Heart right ventricle (tissue), 16 donors: ENCODE results near the gene PGAM4. TPM values are rescaled to one million over a fixed set of nuclear protein-coding genes. Genes with fewer than 3 reads are reported as not detected.
"Not testable (repeated sequence)": the region's sequence is repeated elsewhere in the genome, so short reads cannot be mapped to it uniquely, and the experiment has no call there.

Experiments
- ATAC-seq, 8 donors: fragments of 200-7000 bp; cut with Tn5 transposase; one replicate each; pipeline ENCODE4 v1.9.1; 2020; ENCODE audit warnings: mild to moderate bottlenecking in 8 of 8, moderate library complexity in 8 of 8, moderate number of reproducible peaks in 1 of 8
- DNase-seq, 2 donors: peaks; one replicate each; pipeline ENCODE4 v3.0.0-alpha.2; 2020
- H3K27ac ChIP-seq, 10 donors: fragments of 200-600 bp; sonication (generic) in 2 of 10; one replicate each; pipeline versions ENCODE4 v1.5.0 to v1.8.0; 2020 to 2022; ENCODE audit warnings: mild to moderate bottlenecking in 3 of 10
- H3K27me3 ChIP-seq, 7 donors: fragments of 200-600 bp; one replicate each; pipeline ENCODE4 v1.8.0; 2021 to 2022; ENCODE audit warnings: mild to moderate bottlenecking in 2 of 7
- H3K36me3 ChIP-seq, 9 donors: fragments of 200-600 bp; sonication (generic) in 1 of 9; one replicate each; pipeline versions ENCODE4 v1.5.0 to v1.8.0; 2020 to 2022; ENCODE audit warnings: mild to moderate bottlenecking in 2 of 9
- H3K4me1 ChIP-seq, 9 donors: fragments of 200-600 bp; sonication (generic) in 1 of 9; one replicate each; pipeline versions ENCODE4 v1.5.0 to v1.8.0; 2020 to 2022; ENCODE audit warnings: mild to moderate bottlenecking in 4 of 9
- H3K4me3 ChIP-seq, 10 donors: fragments of 200-600 bp; sonication (generic) in 2 of 10; one replicate each; pipeline versions ENCODE4 v1.5.0 to v1.8.0; 2020 to 2022; ENCODE audit warnings: mild to moderate bottlenecking in 7 of 10, moderate library complexity in 2 of 10
- H3K9me3 ChIP-seq, 11 donors: fragments of 200-600 bp in 10 of 11; sonication (generic) in 2 of 11; one replicate each; pipeline versions ENCODE4 v1.5.0 to v1.8.0; 2013 to 2022; ENCODE audit warnings: mild to moderate bottlenecking in 2 of 11, control low read depth in 1 of 11, moderate library complexity in 1 of 11
- WGBS, 2 donors: extraction: QIAGEN DNeasy Blood & Tissue Kit; methylation state at CpG; one replicate each; pipeline ENCODE4 v1.1.7; 2013; ENCODE audit warnings: inconsistent platforms in 1 of 2; 5-methylcytosine and 5-hydroxymethylcytosine counted together
- intact Hi-C, 10 donors: fragments of 100-400 bp; cut with DNase I; formaldehyde crosslinking; loops; one replicate each; pipeline versions ENCODE4 v1.11.1 to v1.14.2; 2022
- polyA plus RNA-seq, 2 donors: library from polyadenylated mRNA; stranded (reverse); fragments of 200-250 nt; gene quantifications; one replicate each; pipeline ENCODE4 v1.2.3, GENCODE V29; 2013
- total RNA-seq, 10 donors: library from RNA; stranded (reverse); fragmentation: NEBNext Ultra II Directional in 3 of 10; extraction: Animal tissue kit (Norgen Biotek cat#: 25700) in 3 of 10; gene quantifications; one replicate each; pipeline versions ENCODE4 v1.2.1 to v1.2.4, GENCODE V29; 2021 to 2023
- TF ChIP-seq, protein P1 (sequence below), 9 donors: fragments of 200-600 bp; sonication (generic) in 2 of 9; IDR thresholded peaks; one replicate each; pipeline versions ENCODE4 v1.5.0 to v1.8.0; 2021 to 2022; ENCODE audit warnings: antibody characterized with exemption in 9 of 9, mild to moderate bottlenecking in 5 of 9, moderate library complexity in 1 of 9
- donor health status: Arrhythmogenic right ventricular cardiomyopathy.
- donor health status: ischemic (EF 13 %, LVEDD 7.1; RV severe dilation, severe dysfunction).
- donor health status: healthy with polysubstance abuse.
- donor health status: DM: no; HTN: yes; CAD: no.
- donor health status: DM: no; HTN: no; CAD: no.
- donor health status: ischemic (EF 25% LVEDD 6.9; RV normal size, moderate dysfunction).
- donor health status: ischemic (EF 25% LVEDD 5.7; RV mildly dilated, moderate dysfunction).
- donor health status: healthy.
- donor health status: DM: yes; HTN: yes; CAD: no.
- donor health status: Ischemic cardiomyopathy.
- donor health status: ischemic (EF 35%, LVEDD 5.7; RV mildly dilated, moderate dysfunction).
- donor health status: nonischemic (EF 11% LVEDD 7.7; RV severe dilation, severe dysfunction).
- donor health status: DM: yes; HTN: yes; CAD: no.
- donor health status: PGD.
- donor health status: ischemic (EF 29% LVEDD 5.4; RV normal size, mild dysfunction).
- donor health status: nonischemic (EF 23%, LVEDD 6.1; RV moderate dilation, normal function).

Gene PGAM4
- total and polyA plus RNA-seq, 12 donors, result not detected

DNA sequence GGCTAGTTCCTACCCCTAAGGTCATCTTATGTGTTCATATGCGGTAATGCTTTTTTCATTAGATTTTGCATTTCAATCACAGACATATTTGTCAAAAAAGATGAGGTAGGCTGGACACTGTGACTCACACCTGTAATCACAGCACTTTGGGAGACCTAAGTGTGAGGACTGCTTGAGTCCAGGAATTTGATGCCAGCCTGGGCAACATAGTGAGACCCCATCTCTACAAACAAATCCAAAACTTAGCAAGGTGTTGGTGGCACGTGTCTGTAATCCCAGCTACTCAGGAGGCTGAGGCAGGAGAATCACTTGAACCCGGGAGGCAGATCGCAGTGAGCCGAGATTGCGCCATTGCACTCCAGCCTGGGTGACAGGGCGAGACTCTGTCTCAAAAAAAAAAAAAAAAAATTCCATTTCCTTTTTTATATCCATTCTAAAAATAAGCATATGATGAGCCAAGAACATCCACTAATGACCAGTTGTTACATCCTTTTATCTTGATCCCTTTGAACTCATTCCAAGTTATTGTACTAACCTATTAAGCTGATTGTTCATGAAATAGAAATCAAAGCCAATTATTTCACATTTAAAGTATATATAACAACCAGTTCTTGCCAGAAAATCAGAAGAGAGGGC, 23.4 kb downstream of the PGAM4 start:
- H3K9me3 ChIP-seq, result no peaks in the 10 kb centered on the region
- H3K36me3 ChIP-seq, result no peaks in the 10 kb centered on the region
- intact Hi-C loops, result no loop called here
- no peak for ATAC-seq
- H3K27me3 ChIP-seq, result no peaks in the 10 kb centered on the region
- H3K27ac ChIP-seq, result no peak overlapping the region
- TF ChIP-seq, protein P1, sequence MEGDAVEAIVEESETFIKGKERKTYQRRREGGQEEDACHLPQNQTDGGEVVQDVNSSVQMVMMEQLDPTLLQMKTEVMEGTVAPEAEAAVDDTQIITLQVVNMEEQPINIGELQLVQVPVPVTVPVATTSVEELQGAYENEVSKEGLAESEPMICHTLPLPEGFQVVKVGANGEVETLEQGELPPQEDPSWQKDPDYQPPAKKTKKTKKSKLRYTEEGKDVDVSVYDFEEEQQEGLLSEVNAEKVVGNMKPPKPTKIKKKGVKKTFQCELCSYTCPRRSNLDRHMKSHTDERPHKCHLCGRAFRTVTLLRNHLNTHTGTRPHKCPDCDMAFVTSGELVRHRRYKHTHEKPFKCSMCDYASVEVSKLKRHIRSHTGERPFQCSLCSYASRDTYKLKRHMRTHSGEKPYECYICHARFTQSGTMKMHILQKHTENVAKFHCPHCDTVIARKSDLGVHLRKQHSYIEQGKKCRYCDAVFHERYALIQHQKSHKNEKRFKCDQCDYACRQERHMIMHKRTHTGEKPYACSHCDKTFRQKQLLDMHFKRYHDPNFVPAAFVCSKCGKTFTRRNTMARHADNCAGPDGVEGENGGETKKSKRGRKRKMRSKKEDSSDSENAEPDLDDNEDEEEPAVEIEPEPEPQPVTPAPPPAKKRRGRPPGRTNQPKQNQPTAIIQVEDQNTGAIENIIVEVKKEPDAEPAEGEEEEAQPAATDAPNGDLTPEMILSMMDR (IDR thresholded peaks at IDR 0.05), result no peak
- peaks cover 0 to 9% (median 0%) of the 10 kb centered on the region in 9 donors for H3K4me1 ChIP-seq
- no peak for DNase-seq
- WGBS, 2 donors, result 68 to 82% methylated on average over 7 of the region's 7 CpGs
- H3K4me3 ChIP-seq, result no peak overlapping the region

DNA sequence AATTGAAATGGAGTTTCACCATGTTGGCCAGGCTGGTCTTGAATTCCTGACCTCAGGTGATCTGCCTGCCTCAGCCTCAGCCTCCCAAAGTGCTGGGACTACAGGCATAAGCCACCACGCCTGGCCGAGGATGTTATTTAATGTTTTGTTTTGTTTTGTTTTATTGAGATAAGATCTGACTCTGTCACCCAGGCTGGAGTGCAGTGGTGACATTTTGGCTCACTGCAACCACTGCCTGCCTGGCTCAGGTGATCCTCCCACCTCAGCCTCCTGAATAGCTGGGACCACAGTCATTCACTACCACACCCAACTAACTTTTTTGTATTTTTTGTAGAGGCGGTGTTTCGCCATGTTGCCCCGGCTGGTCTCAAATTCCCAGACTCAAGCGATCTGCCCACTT, 24.4 kb downstream of the PGAM4 start:
- H3K36me3 ChIP-seq, H3K27ac ChIP-seq, ATAC-seq, H3K27me3 ChIP-seq, H3K4me1 ChIP-seq, H3K9me3 ChIP-seq, DNase-seq, intact Hi-C loops, H3K4me3 ChIP-seq: not testable (repeated sequence)
- WGBS, 2 donors, result 96 to 99% methylated on average over 6 of the region's 6 CpGs

DNA sequence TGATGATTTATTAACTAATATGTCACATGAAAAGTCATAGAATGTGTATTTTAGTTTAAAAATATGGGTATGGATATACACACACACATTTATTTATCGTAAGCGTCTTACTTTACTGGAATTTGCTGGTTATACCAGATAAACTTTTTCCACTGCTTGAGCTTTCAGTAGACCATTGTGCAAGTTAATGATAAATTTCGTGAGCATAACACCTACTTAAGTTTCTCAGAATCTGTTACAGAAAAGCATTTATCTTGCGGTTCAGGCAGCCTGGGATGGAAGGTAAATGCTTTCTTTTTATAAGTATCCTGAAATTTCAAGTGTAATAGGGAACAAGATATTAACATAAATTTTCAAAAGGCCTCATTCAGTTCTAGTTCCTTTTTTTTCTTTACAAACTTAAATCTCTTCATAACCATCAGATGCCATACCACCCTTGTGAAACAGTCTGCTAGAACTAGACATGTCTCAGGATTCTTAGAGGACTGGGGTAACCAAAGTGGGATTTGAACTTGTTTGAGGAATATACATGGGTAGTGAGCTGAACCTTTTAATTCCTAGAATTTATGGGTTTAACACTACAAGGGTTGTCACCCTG, 31.3 kb downstream of the PGAM4 start:
- H3K27me3 ChIP-seq, result no peaks in the 10 kb centered on the region
- 95% methylated on average over 4 of the region's 4 CpGs for WGBS, 2 donors

DNA sequence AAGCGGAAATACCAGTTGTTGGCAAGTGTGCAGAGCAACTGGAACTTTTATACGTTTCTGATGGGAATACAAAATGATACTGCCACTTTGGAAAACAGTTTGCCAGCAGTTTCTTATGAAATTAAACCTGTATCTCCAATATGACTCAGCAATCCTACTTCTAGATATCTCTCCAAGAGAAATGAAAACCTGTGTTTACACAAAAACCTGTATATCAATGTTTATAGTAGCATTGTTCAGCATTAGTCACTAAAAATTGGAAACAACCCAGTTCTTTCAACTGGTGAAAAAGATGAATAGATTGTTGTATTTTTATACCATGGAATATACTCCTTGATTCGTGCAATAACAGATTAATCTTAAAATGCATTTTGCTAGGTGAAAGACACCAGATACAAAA, 32.1 kb downstream of the PGAM4 start:
- intact Hi-C loops, result no loop called here
- ATAC-seq, result no peak
- 75% methylated on average over 3 of the region's 3 CpGs for WGBS, 2 donors

More for the DNA sequence above, 31.3 kb downstream of the PGAM4 start:
- no peak overlapping the region for H3K27ac ChIP-seq
- H3K4me1 ChIP-seq, result peaks cover 0 to 9% (median 0%) of the 10 kb centered on the region in 9 donors
- H3K4me3 ChIP-seq, result no peak overlapping the region
- H3K9me3 ChIP-seq, result no peaks in the 10 kb centered on the region
- no peaks in the 10 kb centered on the region for H3K36me3 ChIP-seq
- intact Hi-C loops, result no loop called here
- TF ChIP-seq, protein P1 (IDR thresholded peaks at IDR 0.05), result no peak
- DNase-seq (no peak), ATAC-seq (no peak)

More for the DNA sequence above, 32.1 kb downstream of the PGAM4 start:
- Histone ChIP-seq H3K27me3 (no peaks in the 10 kb centered on the region), H3K4me1 (peaks cover 0 to 6% (median 0%) of the 10 kb centered on the region in 9 donors), H3K27ac (no peak overlapping the region), H3K4me3 (no peak overlapping the region), H3K9me3 (no peaks in the 10 kb centered on the region), H3K36me3 (no peaks in the 10 kb centered on the region)
- TF ChIP-seq, protein P1 (IDR thresholded peaks at IDR 0.05), result no peak
- no peak for DNase-seq
